NCI-H128 (cell line): ENCODE measurements around the gene FBXW9.
"Not testable (repeated sequence)": the region's sequence is repeated elsewhere in the genome, so short reads cannot be mapped to it uniquely, and the experiment has no call there.

Experiments
- DNase-seq: peaks from one replicate; lab custom pipeline; 2025; ENCODE audit not compliant: unreplicated experiment; lab: John Stamatoyannopoulos, UW

FBXW9 gene

DNA sequence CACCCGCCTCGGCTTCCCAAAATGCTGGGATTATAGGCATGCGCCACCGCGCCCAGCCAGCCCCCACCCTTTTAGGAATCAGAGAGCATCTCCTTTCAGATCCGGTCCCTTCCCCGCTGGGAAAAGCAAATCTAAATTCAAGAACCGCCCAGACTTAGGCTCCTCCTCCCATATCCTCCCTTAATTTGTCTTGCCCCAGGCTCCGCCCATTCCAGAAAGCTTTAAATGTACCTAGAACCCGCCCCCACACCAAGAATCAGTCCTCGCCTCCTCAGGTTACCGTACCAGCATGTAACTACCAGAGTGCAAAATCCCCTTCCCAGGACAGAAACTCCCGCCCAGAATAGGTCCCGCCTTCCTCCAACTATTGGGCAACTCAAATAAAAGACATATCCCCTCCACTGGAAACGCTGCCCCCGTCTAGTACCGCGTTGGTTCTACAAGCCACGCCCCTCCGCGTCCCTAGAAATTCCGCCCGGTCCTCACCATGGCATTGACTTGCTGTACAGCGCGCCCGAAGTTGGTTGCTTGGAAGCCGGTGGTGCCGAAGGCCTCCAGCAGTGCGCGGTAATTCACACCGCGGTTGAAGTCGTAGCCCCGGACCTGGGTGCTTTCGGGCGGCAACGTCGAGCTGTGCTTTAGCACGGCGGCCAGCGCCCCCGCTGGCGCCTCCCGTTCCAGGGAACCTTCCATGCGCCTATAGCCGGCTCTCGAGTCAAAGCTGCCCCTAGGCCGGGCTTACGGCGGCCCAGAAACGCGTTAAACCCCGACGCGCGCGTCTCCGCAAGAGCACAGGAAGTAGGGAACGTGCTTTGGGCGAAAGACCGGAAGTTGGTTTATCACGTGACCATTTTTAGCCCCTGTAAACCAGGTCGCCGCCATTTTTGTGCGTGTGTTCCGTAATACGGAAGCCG is 15.1 kb downstream of the FBXW9 start, which contains the start of gene DHPS:
Gene DHPS (minus strand): TSS at position 807 of the 914 bp plus-strand sequence. CDS start 114 bp downstream, at position 693.
- DNase-seq = peak; percentile 91

DNA sequence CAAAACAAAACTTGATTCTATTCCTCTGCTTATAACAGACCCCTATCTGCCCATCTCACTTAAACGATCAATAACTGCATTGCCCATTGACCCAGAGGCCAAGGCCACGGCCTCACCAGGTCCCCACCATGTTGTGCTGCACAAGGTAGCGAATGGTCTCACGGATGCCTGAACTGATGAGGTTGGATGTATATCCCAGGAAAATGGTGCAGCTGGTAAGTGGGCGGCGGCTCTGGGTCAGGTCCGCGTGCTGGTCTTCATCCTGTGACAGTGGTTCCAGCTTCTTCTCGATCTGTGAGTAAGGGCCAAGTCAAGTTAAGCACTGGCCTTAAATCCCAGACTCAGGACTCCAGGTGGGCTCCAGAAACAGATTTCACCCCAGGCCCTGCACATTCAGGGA is 16.4 kb downstream of the FBXW9 start:
- no peak for DNase-seq

DNA sequence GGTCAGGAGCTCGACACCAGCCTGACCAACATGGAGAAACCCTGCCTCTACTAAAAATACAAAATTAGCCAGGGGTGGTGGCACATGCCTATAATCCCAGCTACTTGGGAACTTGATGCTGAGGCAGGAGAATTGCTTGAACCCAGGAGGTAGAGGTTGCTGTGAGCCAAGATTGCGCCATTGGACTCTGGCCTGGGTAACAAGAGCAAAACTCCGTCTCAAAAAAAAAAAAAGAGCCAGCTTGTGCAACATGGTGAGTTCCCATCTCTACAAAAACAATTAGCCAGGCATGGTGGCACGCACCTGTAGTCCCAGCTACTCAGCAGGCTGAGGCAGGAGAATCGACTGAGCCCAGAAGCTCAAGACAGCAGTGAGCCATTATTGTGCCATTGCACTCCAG is 18.4 kb downstream of the FBXW9 start:
- DNase-seq = not testable (repeated sequence)

DNA sequence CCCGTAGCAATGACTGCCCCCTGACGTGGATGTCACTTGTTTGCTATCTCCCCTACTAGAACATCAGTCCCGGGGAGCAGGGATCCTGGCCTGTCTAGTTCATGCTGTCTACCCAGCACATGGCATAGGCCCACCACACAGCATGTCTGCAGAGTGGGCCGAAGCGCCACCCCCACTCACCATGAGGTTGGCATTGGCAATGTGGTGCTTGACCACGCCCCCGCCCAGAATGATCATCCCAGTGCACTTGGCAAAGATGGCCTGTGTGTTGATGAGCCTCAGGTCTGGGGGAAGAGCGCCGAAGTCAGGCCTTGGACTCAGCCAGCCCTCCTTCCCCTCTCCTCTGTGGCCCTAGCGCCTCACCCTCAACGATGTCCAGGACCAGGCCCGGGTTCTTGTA is 19.5 kb downstream of the FBXW9 start:
- no peak for DNase-seq

DNA sequence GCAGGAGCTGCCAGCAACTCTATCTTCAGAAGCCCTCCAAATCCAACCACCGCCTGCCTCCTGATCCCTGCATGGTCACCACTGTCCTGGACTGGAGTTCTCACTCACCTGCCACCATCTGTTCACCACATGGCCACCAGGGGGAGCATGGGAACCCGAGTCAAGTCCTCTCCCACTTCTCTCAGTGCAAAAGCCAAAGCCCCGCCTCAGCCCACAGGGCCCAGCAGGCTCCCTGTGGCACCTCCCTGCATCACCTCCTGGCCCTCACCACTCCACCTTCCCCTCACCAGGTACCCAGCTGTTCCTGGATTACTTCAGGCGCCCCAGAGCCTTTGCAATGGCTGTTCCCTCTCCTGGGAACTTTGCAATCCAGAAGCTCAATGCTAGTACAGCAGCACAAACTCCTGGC is 20.0 kb downstream of the FBXW9 start:
- peak; percentile 52 for DNase-seq

DNA sequence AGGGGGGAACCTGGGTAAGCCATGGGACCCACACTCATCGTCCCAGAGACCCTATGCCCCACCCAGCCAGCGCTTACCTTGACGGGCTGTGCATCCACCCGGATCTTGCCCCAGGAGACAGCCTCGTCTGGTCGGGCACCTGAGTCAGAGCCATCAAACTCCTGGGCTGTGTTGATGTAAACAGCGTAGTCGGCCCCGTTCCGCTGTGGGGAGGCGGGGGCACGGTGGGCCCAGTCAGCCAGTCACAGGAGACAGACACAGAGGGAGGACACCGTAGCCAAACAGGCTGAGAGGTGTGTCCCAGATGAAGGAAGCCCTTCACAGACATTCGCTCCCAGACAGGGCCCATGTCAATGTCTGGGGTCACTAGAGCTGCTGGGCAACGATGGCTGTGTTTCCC is 20.5 kb downstream of the FBXW9 start:
- DNase-seq = no peak

DNA sequence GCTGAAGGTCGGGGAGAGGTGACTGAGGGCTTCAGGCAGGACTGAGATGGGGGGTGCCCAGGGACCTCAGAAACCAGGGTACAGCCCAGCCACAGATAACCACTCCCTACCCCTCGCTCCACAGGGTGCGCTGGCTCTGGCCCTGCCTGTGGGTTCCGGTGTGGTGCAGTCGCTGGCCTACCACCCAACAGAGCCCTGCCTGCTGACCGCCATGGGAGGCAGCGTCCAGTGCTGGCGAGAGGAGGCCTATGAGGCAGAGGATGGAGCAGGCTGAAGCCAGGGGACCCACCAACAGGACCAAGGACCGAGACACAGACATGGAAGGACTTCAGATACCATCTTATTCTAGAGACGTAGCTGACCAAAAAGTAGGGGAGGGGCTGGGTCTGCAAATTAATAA is 21.0 kb downstream of the FBXW9 start:
- no peak for DNase-seq

DNA sequence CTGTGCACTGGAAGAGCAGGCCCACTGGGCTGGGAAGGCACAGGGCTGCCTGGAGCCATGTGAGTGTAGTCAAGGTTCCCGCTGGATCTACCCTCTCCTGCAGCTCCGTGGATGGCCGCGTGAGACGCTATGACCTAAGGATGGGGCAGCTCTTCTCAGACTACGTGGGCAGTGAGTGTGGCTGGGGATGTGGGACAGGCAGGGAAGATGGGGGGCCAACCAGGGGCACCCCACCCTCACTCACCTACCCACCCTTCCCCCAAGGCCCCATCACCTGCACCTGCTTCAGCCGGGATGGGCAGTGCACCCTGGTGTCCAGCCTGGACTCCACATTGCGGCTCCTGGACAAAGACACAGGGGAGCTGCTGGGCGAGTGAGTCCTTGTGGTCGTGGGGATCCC is 23.7 kb downstream of the FBXW9 start:
- DNase-seq = no peak

DNA sequence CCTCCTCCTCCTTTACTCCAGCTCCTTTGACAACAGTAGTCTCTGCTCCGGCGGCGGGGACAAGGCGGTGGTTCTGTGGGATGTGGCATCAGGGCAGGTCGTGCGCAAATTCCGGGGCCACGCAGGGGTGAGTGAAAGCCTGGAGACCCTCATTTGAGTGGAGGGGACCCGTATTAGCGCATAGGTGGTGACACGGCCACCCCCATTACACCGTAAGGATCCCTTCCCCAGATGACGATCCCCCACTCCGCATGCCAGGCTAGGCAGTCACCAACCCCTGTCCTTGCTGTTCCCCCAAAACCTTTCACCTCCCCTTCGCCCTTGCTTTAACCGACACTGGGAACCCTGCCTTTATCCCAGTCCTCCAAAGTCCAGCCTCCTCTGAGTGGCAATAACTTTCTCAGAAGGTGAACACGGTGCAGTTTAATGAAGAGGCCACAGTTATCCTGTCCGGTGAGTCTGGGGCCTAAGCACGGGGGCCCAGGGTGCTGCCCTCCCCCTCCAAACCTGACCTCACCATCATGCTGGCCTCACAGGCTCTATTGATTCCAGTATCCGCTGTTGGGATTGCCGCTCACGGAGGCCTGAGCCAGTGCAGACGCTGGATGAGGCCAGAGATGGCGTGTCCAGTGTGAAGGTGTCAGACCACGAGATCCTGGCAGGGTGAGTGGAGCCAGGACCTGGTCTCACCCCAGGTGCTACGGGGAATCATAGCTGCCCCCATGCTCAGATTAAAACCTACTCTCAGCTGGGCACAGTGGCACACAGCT is 26.1 kb downstream of the FBXW9 start:
- no peak for DNase-seq

DNA sequence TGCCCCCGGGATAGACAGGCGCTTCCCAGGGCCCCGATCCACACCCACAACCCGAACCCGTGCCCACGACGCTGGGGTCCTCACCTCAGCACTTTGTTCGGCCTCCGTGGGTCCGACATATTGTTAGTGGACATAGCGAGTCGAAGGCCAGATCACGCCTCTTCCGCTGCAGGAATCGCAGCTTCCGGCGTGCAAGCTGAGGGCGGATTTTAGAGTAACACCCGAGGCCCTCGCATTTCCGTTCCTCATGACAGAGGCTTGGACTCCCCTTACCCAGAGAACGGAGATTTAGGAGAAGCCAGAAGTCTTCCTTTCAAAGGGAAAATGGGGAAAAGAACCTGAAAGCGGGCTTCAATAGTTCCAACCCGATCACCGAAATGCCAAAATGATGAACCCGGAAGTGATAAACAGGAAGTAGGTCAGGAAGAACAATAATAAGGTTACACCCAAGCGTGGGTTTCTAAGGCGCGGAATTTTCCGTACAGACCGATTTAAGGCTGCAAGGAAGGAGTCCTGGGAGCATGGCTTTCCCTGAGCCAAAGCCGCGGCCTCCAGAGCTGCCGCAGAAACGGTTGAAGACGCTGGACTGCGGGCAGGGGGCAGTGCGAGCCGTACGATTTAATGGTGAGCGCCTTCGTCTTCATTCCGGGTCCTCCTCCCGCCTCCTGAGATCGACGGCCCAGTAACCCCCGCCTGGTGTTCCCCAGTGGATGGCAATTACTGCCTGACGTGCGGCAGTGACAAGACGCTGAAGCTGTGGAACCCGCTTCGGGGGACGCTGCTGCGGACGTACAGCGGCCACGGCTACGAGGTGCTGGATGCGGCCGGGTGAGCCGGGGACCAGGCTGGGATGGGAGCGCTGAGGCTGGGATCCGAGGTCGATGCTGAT is 26.9 kb downstream of the FBXW9 start:
- peak; percentile 64 for DNase-seq

DNA sequence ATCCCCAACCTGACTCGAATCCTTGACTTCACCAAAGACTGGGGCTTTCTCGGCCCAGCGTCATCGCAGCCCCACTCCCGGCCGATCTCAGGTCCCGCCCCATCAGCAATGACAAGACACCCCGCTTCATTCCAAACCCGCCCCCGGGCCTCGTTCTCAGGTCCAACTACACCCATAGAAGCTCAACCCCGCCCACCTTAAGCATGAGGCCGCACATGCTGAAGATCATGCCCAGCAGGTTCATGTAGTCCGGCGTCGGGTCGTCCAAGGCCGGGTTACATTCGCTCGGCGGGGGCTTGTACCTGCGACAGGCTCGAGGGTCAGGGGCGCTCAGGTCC is 27.5 kb downstream of the FBXW9 start:
- no peak for DNase-seq

DNA sequence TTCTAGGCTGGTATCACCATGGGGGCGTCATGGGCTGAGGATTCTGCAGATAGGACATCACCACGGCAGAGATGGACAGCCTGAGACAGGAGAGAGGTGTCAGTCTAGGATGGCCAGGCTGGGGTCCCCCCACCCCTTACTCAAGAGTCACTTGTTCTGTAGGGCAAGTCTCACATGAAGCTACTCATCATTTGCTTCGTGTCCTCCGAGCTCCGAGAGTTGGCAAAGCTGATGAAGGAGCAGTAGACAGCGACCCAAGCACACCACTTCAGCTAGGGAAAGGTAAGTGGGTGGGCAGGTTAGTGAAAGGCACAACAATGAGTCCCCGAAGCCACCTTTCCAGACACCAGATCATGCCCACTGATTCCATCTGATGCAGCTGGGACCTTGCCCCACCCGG is 28.1 kb downstream of the FBXW9 start:
- no peak for DNase-seq

DNA sequence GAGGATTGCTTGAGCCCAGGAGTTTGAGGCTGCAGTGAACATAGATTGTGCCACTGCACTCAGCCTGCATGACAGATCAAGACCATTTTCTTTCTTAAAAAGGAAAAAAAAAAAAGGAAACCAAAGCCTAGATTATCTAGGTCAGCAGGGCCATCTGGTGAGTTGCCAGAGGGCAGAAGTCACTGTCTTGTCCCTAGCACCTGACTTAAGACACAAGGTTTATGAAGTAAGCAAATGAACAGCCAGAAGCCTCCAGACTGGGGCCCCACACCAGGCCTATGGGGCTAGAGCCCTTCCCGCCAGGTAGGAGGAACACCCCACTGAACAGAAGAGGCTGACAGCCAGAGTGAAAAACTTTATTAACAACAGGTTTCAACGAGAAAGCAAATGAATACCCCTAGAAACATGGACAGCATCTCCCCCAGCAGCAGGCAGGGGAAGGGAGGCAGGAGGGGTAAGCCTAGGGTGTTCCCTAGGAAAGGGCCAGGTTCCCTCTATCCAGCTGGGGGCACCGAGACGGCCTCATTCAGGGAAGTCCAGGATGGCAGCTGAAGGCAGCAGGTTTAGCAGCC is 28.6 kb downstream of the FBXW9 start:
- no peak for DNase-seq

DNA sequence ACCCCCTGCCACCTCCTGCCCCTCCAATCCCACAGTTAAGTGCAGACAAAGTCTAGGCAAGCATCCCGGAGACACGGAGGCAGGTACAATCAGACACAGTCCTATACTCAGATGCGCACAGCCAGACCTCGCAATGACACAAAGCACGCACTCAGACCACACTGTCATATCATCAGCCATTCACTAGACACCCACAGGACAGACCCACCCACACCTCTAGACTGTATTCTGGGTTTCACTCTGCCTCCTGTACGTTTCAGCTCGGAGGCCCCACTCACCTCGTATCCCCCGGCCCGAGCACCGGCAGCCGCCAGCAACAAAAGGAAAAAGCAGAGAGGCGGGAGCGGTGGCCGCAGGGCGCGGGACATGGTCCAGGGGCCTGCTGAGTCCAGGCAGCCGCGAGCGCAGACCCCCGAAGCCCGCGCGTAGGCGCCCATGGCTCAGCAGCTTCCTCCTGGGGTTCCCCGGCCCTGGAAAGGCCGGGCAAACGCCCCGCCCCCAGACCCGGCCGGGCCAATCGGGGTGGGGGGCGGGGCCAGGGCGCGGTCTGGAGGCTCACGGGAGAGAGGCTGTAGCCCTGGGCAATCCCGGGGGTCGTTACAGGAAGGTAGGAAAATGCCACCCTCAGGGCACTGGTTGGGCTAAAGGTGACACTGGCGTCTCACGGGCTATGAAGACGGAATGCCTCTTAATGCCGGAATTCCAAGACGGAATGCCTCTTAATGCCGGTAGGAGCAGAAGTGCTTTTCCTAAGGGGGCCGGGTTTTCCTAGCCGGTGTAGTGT is 30.0 kb downstream of the FBXW9 start, which contains the start of the genes MAN2B1 and WDR83:
Gene MAN2B1 (minus strand): TSS at position 478 of the 784 bp plus-strand sequence. CDS start 41 bp downstream, at position 437.
Gene WDR83 (plus strand): TSS at position 543 of the 784 bp plus-strand sequence. CDS start 2,984 bp downstream, outside the sequence.
- peak; percentile 35 for DNase-seq

DNA sequence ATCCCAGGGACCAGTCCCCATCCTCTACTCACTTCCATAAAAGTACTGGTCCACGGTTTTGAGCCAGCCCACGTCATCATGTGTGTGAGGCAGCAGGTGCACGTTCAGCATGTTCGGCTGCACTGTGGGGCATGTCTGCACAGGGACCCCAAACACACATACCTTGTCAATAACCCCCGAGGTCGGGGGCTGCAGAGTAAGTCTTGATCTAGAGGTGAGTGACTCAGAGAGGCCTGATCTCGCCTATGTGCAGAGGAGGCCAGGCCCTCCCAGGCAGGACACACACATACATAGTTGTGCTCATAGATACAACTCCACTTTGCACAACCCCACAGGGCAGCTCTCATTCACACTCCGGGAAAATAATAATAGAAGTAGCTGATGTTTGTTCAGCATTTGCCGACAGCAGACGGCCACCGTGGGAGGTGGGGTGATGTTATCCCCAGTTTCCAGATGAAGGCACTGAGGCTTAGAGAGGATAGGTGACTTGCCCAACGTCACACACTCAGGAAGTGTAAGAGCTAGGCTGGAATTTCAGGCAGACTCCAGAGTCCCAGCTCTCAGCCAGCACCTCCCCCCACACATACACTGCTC is 30.7 kb downstream of the FBXW9 start:
- DNase-seq = no peak

DNA sequence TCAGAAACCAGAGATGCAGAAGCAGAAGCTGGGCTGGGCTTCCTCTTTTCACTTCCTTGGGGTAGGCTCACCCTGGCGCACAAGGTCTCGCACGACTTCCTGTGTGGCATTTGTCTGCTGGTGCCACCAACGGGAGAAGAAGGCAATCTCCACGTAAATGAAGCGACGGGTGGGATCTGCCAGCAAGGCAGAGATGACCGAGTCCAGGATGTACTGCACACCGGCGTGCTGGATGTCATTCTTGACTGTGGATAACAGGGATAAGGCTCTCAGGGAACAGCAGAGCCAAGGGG is 31.2 kb downstream of the FBXW9 start:
- no peak for DNase-seq

DNA sequence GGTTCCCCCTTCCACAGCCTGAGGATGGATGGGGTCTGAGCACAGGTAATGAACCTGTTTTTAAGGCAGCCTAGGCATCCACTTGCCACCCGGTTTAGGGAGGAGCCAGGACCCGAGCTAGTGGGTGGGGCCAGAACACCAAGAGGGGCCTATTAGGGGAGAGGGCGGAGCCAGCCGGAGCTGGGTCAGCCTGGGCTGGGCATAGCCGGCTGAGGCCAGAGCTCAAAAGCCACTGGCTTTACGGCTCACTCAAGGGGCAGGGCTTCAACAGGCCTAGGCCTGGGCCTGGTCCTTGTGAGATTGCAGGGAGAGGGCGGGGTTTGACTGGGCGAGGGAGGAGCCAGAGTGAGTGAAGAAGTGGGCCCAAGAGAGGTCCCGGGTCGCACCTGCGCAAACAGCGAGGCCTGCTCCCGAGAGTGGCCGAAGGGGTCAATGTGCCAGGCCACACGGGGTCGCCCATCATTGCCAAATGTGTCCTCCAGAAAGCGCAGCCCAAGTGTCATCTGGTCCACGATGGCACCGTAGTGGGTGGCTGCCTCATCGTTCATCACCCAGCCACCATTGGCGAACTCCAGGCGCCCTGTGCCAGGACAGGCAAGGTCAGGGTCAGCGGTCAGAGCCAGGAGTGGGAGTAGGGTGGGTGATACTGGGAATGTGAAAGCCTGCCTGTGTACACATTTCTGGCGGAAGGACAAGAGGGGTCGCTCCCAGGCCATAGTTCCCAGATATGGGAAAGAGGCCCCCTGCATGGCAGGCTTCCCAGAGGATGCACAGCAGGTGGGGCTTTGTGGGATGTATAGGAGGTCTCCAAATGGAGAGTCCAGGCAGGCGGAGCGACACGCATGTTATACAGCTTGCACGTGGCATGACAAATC is 31.8 kb downstream of the FBXW9 start:
- DNase-seq = no peak

DNA sequence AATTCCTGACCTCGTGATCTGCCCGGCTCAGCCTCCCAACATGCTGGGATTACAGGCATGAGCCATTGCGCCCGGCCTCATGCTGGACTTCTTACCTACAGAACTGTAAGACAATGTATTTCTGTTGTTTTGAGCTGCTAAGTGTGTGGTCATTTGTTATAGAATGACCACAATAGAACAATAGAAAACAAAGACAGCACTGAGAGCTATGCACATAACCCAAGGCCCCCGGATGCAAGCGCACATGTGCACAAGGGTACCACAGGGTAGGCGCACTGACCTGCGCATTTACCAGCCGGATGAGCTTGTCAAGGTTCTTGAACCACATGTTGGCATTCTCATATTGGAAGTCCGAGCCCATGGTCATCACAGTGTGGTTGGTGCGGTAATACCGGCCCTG is 35.5 kb downstream of the FBXW9 start:
- DNase-seq = no peak

DNA sequence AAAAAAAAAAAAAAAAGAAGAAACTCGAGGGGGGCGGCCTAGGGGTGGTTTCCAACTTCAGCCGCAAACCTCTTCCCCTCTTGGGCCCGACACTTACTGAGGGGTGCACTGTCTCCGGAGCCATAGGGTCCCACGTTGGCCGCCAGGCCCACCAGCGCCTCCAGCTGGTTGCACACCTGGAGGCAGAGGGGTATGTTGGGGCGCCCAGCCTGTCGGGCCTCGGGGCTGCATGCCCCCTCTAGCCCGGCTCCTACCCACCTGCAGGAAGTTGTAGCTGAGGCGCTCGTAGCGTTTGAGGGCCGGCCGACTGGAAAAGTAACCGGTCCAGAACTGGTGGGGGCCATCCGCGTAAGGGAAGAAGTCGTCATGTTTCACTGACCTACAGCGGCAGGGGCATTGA is 38.5 kb downstream of the FBXW9 start:
- no peak for DNase-seq
